KMS-11 (cell line): ENCODE data around the gene MED20.

Experiments used
- H2AFZ ChIP-seq: fragments of 200-600 bp; sonication (generic); 2 replicates; pipeline ENCODE4 v1.6.1; 2016; ENCODE audit warnings: antibody characterized with exemption, mixed run types, low read depth
- H3K27ac ChIP-seq: fragments of 200-600 bp; sonication (generic); 2 replicates; pipeline ENCODE4 v1.6.1; 2016; ENCODE audit warnings: mild to moderate bottlenecking, mixed run types
- H3K27me3 ChIP-seq: fragments of 200-600 bp; sonication (generic); 2 replicates; pipeline ENCODE4 v1.6.1; 2017; ENCODE audit warnings: mild to moderate bottlenecking, low read depth, mixed run types, moderate library complexity; ENCODE audit not compliant: insufficient read depth
- H3K36me3 ChIP-seq: fragments of 200-600 bp; sonication (generic); 2 replicates; pipeline ENCODE4 v1.6.1; 2017; ENCODE audit warnings: mild to moderate bottlenecking, mixed run types; ENCODE audit not compliant: insufficient read depth
- H3K4me1 ChIP-seq: fragments of 200-600 bp; sonication (generic); 2 replicates; pipeline ENCODE4 v1.6.1; 2016; ENCODE audit warnings: mild to moderate bottlenecking, low read depth, mixed run types; ENCODE audit not compliant: poor library complexity, severe bottlenecking
- H3K4me2 ChIP-seq: fragments of 200-600 bp; sonication (generic); 2 replicates; pipeline ENCODE4 v1.7.0; 2016; ENCODE audit warnings: mild to moderate bottlenecking, mixed run types
- H3K4me3 ChIP-seq: fragments of 200-600 bp; sonication (generic); IDR thresholded peaks from 2 replicates; pipeline ENCODE4 v1.6.1; 2017; ENCODE audit warnings: low read depth, low read length, mixed read lengths; ENCODE audit not compliant: insufficient read depth
- H3K79me2 ChIP-seq: fragments of 200-600 bp; sonication (generic); 2 replicates; pipeline ENCODE4 v1.6.1; 2016; ENCODE audit warnings: low read depth, mixed run types; ENCODE audit not compliant: insufficient read depth
- H3K9ac ChIP-seq: fragments of 200-600 bp; sonication (generic); 2 replicates; pipeline ENCODE4 v1.6.1; 2016; ENCODE audit warnings: mild to moderate bottlenecking, mixed run types
- H4K20me1 ChIP-seq: fragments of 200-600 bp; sonication (generic); 2 replicates; pipeline ENCODE4 v1.6.1; 2016; ENCODE audit warnings: mild to moderate bottlenecking, mixed run types; ENCODE audit not compliant: insufficient read depth
- TF ChIP-seq, protein P1 (sequence below): fragments of 200-600 bp; sonication (generic); conservative IDR thresholded peaks from 2 replicates; pipeline ENCODE4 v1.6.1; 2017; ENCODE audit warnings: low read depth, mild to moderate bottlenecking, antibody characterized with exemption, low read length, moderate library complexity, mixed read lengths

Gene MED20

DNA sequence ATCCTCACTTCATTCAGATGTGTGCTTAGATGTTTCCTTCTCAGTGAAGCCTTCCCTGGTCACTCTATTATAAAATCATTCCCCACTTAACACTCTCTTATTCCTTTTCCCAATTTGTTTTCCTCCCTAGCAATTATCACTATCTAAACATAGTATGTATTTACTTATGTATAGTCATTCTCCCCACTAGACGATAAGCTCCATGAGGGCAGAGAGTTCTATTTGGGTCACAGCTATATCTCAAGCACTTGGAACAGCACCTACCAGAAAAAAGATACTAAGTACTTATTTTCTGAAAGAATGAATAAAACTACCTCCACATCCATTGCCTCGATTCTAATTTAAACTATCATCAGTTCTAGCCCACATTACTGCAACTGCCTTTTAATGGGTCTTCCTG is 62.2 kb downstream of the MED20 start:
- no peaks in the 10 kb centered on the region for H4K20me1 ChIP-seq
- no peaks in the 10 kb centered on the region for H3K79me2 ChIP-seq
- no peak overlapping the region for H3K4me2 ChIP-seq
- H3K27ac ChIP-seq, result no peak overlapping the region
- H3K27me3 ChIP-seq, result no peaks in the 10 kb centered on the region
- H3K4me3 ChIP-seq, result no peak overlapping the region
- H3K9ac ChIP-seq, result no peak overlapping the region
- no peak overlapping the region for H2AFZ ChIP-seq
- H3K4me1 ChIP-seq, result peaks cover 4% of the 10 kb centered on the region
- TF ChIP-seq, protein P1, sequence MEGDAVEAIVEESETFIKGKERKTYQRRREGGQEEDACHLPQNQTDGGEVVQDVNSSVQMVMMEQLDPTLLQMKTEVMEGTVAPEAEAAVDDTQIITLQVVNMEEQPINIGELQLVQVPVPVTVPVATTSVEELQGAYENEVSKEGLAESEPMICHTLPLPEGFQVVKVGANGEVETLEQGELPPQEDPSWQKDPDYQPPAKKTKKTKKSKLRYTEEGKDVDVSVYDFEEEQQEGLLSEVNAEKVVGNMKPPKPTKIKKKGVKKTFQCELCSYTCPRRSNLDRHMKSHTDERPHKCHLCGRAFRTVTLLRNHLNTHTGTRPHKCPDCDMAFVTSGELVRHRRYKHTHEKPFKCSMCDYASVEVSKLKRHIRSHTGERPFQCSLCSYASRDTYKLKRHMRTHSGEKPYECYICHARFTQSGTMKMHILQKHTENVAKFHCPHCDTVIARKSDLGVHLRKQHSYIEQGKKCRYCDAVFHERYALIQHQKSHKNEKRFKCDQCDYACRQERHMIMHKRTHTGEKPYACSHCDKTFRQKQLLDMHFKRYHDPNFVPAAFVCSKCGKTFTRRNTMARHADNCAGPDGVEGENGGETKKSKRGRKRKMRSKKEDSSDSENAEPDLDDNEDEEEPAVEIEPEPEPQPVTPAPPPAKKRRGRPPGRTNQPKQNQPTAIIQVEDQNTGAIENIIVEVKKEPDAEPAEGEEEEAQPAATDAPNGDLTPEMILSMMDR, result no peak
- H3K36me3 ChIP-seq, result no peaks in the 10 kb centered on the region
